Keratinocyte (primary cell): ENCODE measurements around the gene TVP23B. TPM values are rescaled to one million over a fixed set of nuclear protein-coding genes. Genes with fewer than 3 reads are reported as not detected.
"Not testable (repeated sequence)": the region's sequence is repeated elsewhere in the genome, so short reads cannot be mapped to it uniquely, and the experiment has no call there.

Experiments
- DNase-seq: peaks from one replicate; pipeline ENCODE4 v3.0.0-alpha.2; 2011; ENCODE audit warnings: low read depth, missing footprints, low spot score
- FAIRE-seq: peaks from 2 replicates; lab custom pipeline; 2011; peaks lifted over from hg19 to GRCh38; lab: Jason Lieb, UNC
- H2AFZ ChIP-seq: 2 replicates; pipeline ENCODE4 v1.6.0; 2012; ENCODE audit warnings: low read length, control low read depth, inconsistent platforms; ENCODE audit not compliant: control insufficient read depth
- H3K27ac ChIP-seq: 2 replicates; pipeline ENCODE4 v1.5.1; 2011; ENCODE audit warnings: low read length; ENCODE audit not compliant: control insufficient read depth, insufficient read depth
- H3K27me3 ChIP-seq: 3 replicates; pipeline ENCODE4 v1.6.0; 2011; ENCODE audit warnings: low read length; ENCODE audit not compliant: control insufficient read depth, insufficient read depth; ENCODE audit errors: extremely low read depth
- H3K36me3 ChIP-seq, 2 experiments: 2 replicates in 1 of 2; 3 replicates in 1 of 2; pipeline ENCODE4 v1.5.1; 2011; ENCODE audit warnings: low read length in 2 of 2, mild to moderate bottlenecking in 1 of 2; ENCODE audit not compliant: control insufficient read depth in 2 of 2, insufficient read depth in 2 of 2; ENCODE audit errors: extremely low read depth in 1 of 2
- H3K4me1 ChIP-seq: 3 replicates; pipeline ENCODE4 v1.5.1; 2011; ENCODE audit warnings: low read length; ENCODE audit not compliant: control insufficient read depth, insufficient read depth; ENCODE audit errors: extremely low read depth
- H3K4me2 ChIP-seq: 3 replicates; pipeline ENCODE4 v1.6.0; 2011; ENCODE audit warnings: low read depth, low read length; ENCODE audit not compliant: control insufficient read depth, insufficient read depth; ENCODE audit errors: extremely low read depth
- H3K4me3 ChIP-seq, 3 experiments: fragments of 200-600 bp in 1 of 3; sonication (generic) in 1 of 3; 2 replicates in 2 of 3; 3 replicates in 1 of 3; pipeline ENCODE4 v1.5.1; 2011 to 2016; ENCODE audit warnings: low read length in 3 of 3, mild to moderate bottlenecking in 3 of 3, control low read depth in 2 of 3, inconsistent platforms in 1 of 3, low read depth in 1 of 3, mixed read lengths in 1 of 3, mixed run types in 1 of 3, moderate library complexity in 1 of 3; ENCODE audit not compliant: control insufficient read depth in 2 of 3, insufficient read depth in 2 of 3; ENCODE audit errors: extremely low read depth in 1 of 3
- H3K79me2 ChIP-seq: 2 replicates; pipeline ENCODE4 v1.6.0; 2012; ENCODE audit warnings: low read length; ENCODE audit not compliant: control insufficient read depth, insufficient read depth
- H3K9ac ChIP-seq: 3 replicates; pipeline ENCODE4 v1.6.0; 2011; ENCODE audit warnings: low read length; ENCODE audit not compliant: control insufficient read depth, insufficient read depth; ENCODE audit errors: extremely low read depth
- H3K9me1 ChIP-seq: 3 replicates; pipeline ENCODE4 v1.6.0; 2011; ENCODE audit warnings: low read length; ENCODE audit not compliant: control insufficient read depth, insufficient read depth; ENCODE audit errors: extremely low read depth
- H3K9me3 ChIP-seq: 2 replicates; pipeline ENCODE4 v1.5.1; 2012; ENCODE audit warnings: low read depth, low read length; ENCODE audit not compliant: control insufficient read depth
- H4K20me1 ChIP-seq: 3 replicates; pipeline ENCODE4 v1.6.0; 2011; ENCODE audit warnings: low read length; ENCODE audit not compliant: control insufficient read depth, insufficient read depth; ENCODE audit errors: extremely low read depth
- dilution Hi-C: fragments of 300-500 bp; cut with MboI; formaldehyde crosslinking; loops from one replicate; pipeline ENCODE4 v1.7.0; 2020; ENCODE audit warnings: low sequenced_read_pairs; ENCODE audit not compliant: extremely low pct_ligation_motif_present
- polyA plus RNA-seq, 5 experiments: library from polyadenylated mRNA; depleted of rRNA in 3 of 5; stranded (reverse) in 3 of 5; stranded (forward) in 1 of 5; unstranded in 1 of 5; fragments of >200 nt; gene quantifications; 1 replicate in 1 of 5; 2 replicates in 3 of 5; 3 replicates in 1 of 5; pipeline versions ENCODE4 v1.2.1 to v1.2.3, GENCODE V29; 2011 to 2012; ENCODE audit warnings: missing spikeins in 2 of 5, low read depth in 1 of 5, low replicate concordance in 1 of 5

Gene TVP23B
- polyA plus RNA-seq, 1 donor (not counting 4 experiments of a cell fraction or from before 2014, with no cell fraction given), result 76.5 TPM

DNA sequence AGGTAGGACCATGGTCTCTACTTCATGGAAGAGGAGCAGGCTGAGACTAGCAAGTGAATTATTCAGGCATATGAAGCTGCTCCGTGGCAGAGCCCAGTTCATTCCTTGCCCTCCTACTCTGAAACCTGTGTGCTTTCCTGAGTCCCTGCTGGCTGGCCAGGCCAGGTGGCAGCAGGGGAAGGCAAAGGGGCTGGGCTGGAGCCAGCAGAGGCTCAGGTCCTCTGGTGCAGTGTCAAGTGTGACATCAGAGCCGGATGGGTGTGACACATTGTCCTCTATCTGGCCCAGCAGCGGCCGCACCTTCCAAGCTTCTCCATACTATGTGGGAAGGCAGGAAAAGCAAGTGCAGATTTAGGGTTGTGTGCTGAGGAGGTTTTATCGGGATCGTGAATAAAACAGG is 39.8 kb upstream of the TVP23B start:
- H3K27me3 ChIP-seq, H3K9me1 ChIP-seq, H2AFZ ChIP-seq, dilution Hi-C loops, DNase-seq, H4K20me1 ChIP-seq, H3K9ac ChIP-seq, H3K9me3 ChIP-seq, H3K36me3 ChIP-seq, FAIRE-seq, H3K4me2 ChIP-seq, H3K79me2 ChIP-seq, H3K4me3 ChIP-seq, H3K4me1 ChIP-seq, H3K27ac ChIP-seq: not testable (repeated sequence)

DNA sequence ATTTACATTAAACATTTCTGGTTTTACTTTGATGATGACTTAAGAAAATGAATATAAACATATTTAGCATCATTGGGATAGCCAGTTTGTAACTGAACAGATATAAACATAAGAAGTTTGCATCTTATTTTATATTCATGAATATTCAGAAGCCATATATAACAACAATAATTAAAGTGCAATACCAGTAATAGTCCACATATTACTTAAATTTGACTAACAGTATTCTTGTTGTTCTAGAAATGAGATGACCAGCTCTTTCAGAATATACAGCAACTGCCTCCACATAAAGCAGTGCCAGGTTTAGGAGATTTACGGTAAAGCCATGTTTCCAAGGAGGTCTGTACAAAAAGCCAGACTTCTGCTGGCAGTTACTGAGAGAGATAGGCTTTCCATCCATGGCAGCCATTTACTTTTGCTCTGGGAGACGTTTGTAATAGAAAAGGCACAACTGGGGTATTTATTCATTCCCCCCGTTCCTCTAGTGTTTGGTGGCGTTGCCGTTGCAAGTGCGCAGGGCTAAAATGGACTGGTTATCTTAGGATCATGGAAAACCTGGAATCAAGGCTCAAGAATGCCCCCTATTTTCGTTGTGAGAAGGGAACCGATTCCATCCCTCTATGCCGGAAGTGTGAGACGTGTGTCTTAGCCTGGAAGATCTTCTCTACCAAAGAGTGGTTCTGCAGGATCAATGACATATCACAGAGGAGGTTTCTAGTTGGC is 37.1 kb upstream of the TVP23B start, which contains the start of gene FBXW10:
FBXW10 (plus strand) TSS at position 356 of the 723 bp plus-strand sequence; CDS start at position 547, 191 bp downstream.
- H3K4me3 ChIP-seq, FAIRE-seq, H3K9me1 ChIP-seq, H3K4me2 ChIP-seq, H3K9ac ChIP-seq, DNase-seq, H3K4me1 ChIP-seq, dilution Hi-C loops, H3K79me2 ChIP-seq, H3K36me3 ChIP-seq, H3K9me3 ChIP-seq, H3K27me3 ChIP-seq, H2AFZ ChIP-seq, H3K27ac ChIP-seq, H4K20me1 ChIP-seq: not testable (repeated sequence)

DNA sequence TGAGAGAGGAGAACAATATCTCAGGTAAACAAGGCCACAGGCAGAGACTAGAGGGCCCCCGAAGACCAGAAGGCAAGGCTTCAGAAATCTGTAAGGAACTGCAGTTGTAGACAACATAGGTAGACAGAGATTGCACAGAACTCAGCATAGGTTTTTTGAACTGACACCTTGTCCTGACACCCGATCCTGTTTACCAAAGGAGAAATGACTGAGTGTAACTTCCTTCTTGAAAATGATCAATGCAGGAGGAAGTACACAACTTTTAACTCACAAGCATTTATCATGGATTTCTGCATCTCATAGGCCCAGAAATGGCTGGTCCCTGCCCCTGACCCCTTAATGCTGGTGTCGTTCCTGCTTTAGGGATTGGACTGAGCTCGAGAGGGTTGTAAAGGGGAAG is 36.3 kb upstream of the TVP23B start:
- H3K36me3 ChIP-seq, H3K79me2 ChIP-seq, H3K27me3 ChIP-seq, H2AFZ ChIP-seq, H3K4me3 ChIP-seq, H3K4me1 ChIP-seq, dilution Hi-C loops, H3K9me1 ChIP-seq, DNase-seq, FAIRE-seq, H4K20me1 ChIP-seq, H3K27ac ChIP-seq, H3K9ac ChIP-seq, H3K9me3 ChIP-seq, H3K4me2 ChIP-seq: not testable (repeated sequence)

DNA sequence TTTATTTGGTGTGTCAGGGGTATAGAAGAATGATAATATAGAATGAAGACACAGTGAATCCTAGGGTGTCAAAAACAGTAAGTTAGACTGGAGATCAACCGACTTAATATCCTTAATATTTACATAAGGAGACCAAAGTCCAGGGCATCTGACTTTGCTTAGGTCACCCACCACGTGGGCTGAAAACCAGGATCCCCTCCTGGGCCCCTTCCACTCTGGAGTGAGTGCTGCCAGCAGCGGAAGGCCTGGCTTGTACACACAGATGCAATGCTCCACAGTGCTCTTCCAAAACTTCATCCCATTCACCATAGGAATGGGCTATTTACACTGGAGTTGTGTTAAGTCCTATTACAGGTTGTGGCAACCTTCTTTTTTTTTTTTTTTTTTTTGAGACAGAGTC is 34.4 kb upstream of the TVP23B start:
- DNase-seq, H3K9ac ChIP-seq, H3K9me3 ChIP-seq, H4K20me1 ChIP-seq, H3K9me1 ChIP-seq, dilution Hi-C loops, H3K4me2 ChIP-seq, H3K36me3 ChIP-seq, H3K4me3 ChIP-seq, H2AFZ ChIP-seq, H3K27me3 ChIP-seq, H3K27ac ChIP-seq, FAIRE-seq, H3K4me1 ChIP-seq, H3K79me2 ChIP-seq: not testable (repeated sequence)

DNA sequence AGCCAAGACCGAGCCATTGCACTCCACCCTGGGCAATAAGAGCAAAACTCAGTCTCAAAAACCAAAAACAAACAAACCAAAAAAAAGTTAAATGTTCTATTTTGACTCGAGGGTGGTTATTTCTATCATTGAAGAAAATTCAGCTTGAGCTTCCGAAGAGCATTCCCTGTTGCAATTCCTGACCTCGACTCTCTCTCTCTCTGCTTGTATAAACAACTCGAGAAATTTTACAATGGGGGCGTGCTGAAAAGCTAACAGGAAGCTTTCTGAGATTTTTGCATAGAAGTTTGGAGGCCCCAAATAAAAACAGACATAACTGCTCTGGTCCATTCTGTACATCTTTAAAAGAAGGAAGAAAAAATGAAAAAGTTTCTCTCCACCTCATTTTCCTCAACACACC is 33.5 kb upstream of the TVP23B start:
- H3K27me3 ChIP-seq, dilution Hi-C loops, H4K20me1 ChIP-seq, H3K9me3 ChIP-seq, H3K79me2 ChIP-seq, H3K27ac ChIP-seq, H3K9ac ChIP-seq, H3K9me1 ChIP-seq, H2AFZ ChIP-seq, H3K4me2 ChIP-seq, DNase-seq, H3K4me3 ChIP-seq, H3K36me3 ChIP-seq, FAIRE-seq, H3K4me1 ChIP-seq: not testable (repeated sequence)
